DOHH2 (cell line): Measurements from ENCODE around the gene RCAN2.

ENCODE experiments used
- H3F3A ChIP-seq: fragments of 200-600 bp; sonication (generic), shearing (Covaris generic); 2 replicates; pipeline ENCODE4 v1.6.0; 2016; ENCODE audit warnings: antibody characterized with exemption, mild to moderate bottlenecking; ENCODE audit not compliant: control insufficient read depth, insufficient read depth
- H3K27ac ChIP-seq: fragments of 200-600 bp; sonication (generic); 2 replicates; pipeline ENCODE4 v1.5.1; 2014; ENCODE audit warnings: low read depth, mild to moderate bottlenecking, low read length, moderate library complexity
- H3K27me3 ChIP-seq: fragments of 200-600 bp; sonication (generic); 2 replicates; pipeline ENCODE4 v1.6.1; 2014; ENCODE audit warnings: mild to moderate bottlenecking, low read length, mixed read lengths; ENCODE audit not compliant: control insufficient read depth
- H3K36me3 ChIP-seq: fragments of 200-600 bp; sonication (generic); 2 replicates; pipeline ENCODE4 v1.6.1; 2014; ENCODE audit warnings: mild to moderate bottlenecking, low read length, moderate library complexity, mixed read lengths; ENCODE audit not compliant: control insufficient read depth
- H3K4me1 ChIP-seq: fragments of 200-600 bp; sonication (generic); 2 replicates; pipeline ENCODE4 v1.6.1; 2014; ENCODE audit warnings: mild to moderate bottlenecking, low read length, mixed read lengths; ENCODE audit not compliant: control insufficient read depth
- H3K4me2 ChIP-seq: fragments of 200-600 bp; sonication (generic); 2 replicates; pipeline ENCODE4 v1.6.0; 2014; ENCODE audit warnings: mild to moderate bottlenecking, low read length, moderate library complexity
- H3K4me3 ChIP-seq: fragments of 200-600 bp; sonication (generic); 2 replicates; pipeline ENCODE4 v1.5.1; 2014; ENCODE audit warnings: mild to moderate bottlenecking, low read length, mixed read lengths
- H3K79me2 ChIP-seq: fragments of 200-600 bp; sonication (generic); 2 replicates; pipeline ENCODE4 v1.6.1; 2014; ENCODE audit warnings: mild to moderate bottlenecking, low read length, mixed read lengths; ENCODE audit not compliant: control insufficient read depth
- H3K9me2 ChIP-seq: fragments of 200-600 bp; sonication (generic); replicated peaks from 2 replicates; pipeline ENCODE4 v1.6.1; 2014; ENCODE audit warnings: mild to moderate bottlenecking, low read length, mixed read lengths; ENCODE audit not compliant: control insufficient read depth
- H3K9me3 ChIP-seq: fragments of 200-600 bp; sonication (generic); 2 replicates; pipeline ENCODE4 v1.6.1; 2014; ENCODE audit warnings: antibody characterized with exemption, low read length, mixed read lengths; ENCODE audit not compliant: control insufficient read depth, insufficient read depth
- H4K20me1 ChIP-seq: fragments of 200-600 bp; sonication (generic); 2 replicates; pipeline ENCODE4 v1.6.0; 2014; ENCODE audit warnings: low read depth, mild to moderate bottlenecking, antibody characterized with exemption, low read length, moderate library complexity; ENCODE audit not compliant: control insufficient read depth, insufficient read depth
- CTCF ChIP-seq: fragments of 200-600 bp; sonication (generic); IDR thresholded peaks from one replicate; pipeline ENCODE4 v1.5.1; 2014; ENCODE audit warnings: antibody characterized with exemption, mild to moderate bottlenecking, low read depth, low read length; ENCODE audit not compliant: poor library complexity, severe bottlenecking
- EZH2phosphoT487 ChIP-seq: fragments of 200-600 bp; sonication (generic); IDR thresholded peaks from 2 replicates; pipeline ENCODE4 v1.6.1; 2017; ENCODE audit warnings: borderline replicate concordance, mild to moderate bottlenecking, antibody characterized with exemption, low read length, moderate library complexity, mixed read lengths

Gene RCAN2

GRCh38 chr6:46254946-46255345, 236.3 kb downstream of the RCAN2 start:
- no peak overlapping the region for H3K4me2 ChIP-seq
- no peak overlapping the region for H3K4me3 ChIP-seq
- no peaks in the 10 kb centered on the region for H3F3A ChIP-seq
- no peaks in the 10 kb centered on the region; the same call in 1 of the 2 replicates for H3K27me3 ChIP-seq
- no peaks in the 10 kb centered on the region for H3K9me2 ChIP-seq
- no peaks in the 10 kb centered on the region for H3K9me3 ChIP-seq
- H3K4me1 ChIP-seq: no peaks in the 10 kb centered on the region
- no peak overlapping the region for H3K27ac ChIP-seq
- H3K36me3 ChIP-seq: no peaks in the 10 kb centered on the region
- H3K79me2 ChIP-seq: no peaks in the 10 kb centered on the region
- no peak for TF ChIP-seq CTCF
- no peak for TF ChIP-seq EZH2phosphoT487
- no peaks in the 10 kb centered on the region for H4K20me1 ChIP-seq

- no peak overlapping the region for H3K4me2 ChIP-seq
- H3K4me3 ChIP-seq: no peak overlapping the region
- H3K27me3 ChIP-seq: no peaks in the 10 kb centered on the region; the same call in 1 of the 2 replicates
- H3K9me2 ChIP-seq: no peaks in the 10 kb centered on the region
- no peaks in the 10 kb centered on the region for H3K79me2 ChIP-seq
- no peak overlapping the region for H3K27ac ChIP-seq
- TF ChIP-seq EZH2phosphoT487 (no peak), CTCF (no peak)
- H3K9me3 ChIP-seq: no peaks in the 10 kb centered on the region
- no peaks in the 10 kb centered on the region for H4K20me1 ChIP-seq
- no peaks in the 10 kb centered on the region for H3K4me1 ChIP-seq
- no peaks in the 10 kb centered on the region for H3K36me3 ChIP-seq
- H3F3A ChIP-seq: no peaks in the 10 kb centered on the region
These were observed 236.9 kb downstream of the RCAN2 start for GRCh38 chr6:46254331-46254730.

- Histone ChIP-seq H3F3A (no peaks in the 10 kb centered on the region), H4K20me1 (no peaks in the 10 kb centered on the region), H3K36me3 (no peaks in the 10 kb centered on the region), H3K4me2 (no peak overlapping the region), H3K4me1 (no peaks in the 10 kb centered on the region), H3K4me3 (no peak overlapping the region), H3K27me3 (no peaks in the 10 kb centered on the region; the same call in 1 of the 2 replicates), H3K9me3 (no peaks in the 10 kb centered on the region), H3K79me2 (no peaks in the 10 kb centered on the region), H3K9me2 (no peaks in the 10 kb centered on the region), H3K27ac (no peak overlapping the region)
- no peak for TF ChIP-seq CTCF
These were observed 239.5 kb downstream of the RCAN2 start for GRCh38 chr6:46251583-46252339.
